OCI-M2 (cell line): Measurements from ENCODE around the gene CTAGE6.
"Not testable (repeated sequence)": the region's sequence is repeated elsewhere in the genome, so short reads cannot be mapped to it uniquely, and the experiment has no call there.

Experiments used
- DNase-seq: peaks from one replicate; lab custom pipeline; 2025; ENCODE audit not compliant: unreplicated experiment; lab: John Stamatoyannopoulos, UW

Gene CTAGE6

DNA sequence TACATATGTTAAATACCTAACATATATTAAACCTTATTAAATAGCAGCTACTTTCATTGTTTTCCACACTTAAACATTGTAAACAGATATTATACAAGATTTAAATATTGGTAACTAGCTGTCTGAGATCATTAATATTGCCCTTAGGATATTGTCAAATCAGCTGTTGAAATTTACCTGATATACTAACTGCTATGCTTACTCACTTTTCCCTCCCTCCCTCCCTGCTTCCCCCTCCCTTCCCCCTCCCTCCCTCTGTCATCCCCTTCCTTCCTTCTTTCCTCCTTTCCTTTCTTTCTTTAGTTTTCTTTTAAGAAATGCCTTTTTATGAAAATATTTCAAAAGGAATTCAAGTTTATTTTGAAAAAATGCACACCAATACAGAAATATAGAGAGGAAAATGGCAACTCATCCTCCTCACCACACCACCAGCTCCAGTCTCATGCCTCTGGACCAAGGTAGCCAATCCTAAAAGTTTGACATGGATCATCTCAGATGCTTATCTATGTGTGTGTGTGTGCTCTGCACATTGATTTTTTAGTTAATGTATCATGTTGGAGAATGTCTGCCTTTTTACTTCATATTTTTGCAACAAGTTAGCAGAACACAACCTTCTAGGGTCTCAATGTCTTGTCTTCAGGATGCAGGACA, 41.8 kb downstream of the CTAGE6 start:
- DNase-seq = not testable (repeated sequence)

GRCh38 chr7:143714581-143715454, 42.7 kb downstream of the CTAGE6 start:
- DNase-seq = not testable (repeated sequence)

GRCh38 chr7:143712381-143712780, 45.1 kb downstream of the CTAGE6 start:
- not testable (repeated sequence) for DNase-seq

DNA sequence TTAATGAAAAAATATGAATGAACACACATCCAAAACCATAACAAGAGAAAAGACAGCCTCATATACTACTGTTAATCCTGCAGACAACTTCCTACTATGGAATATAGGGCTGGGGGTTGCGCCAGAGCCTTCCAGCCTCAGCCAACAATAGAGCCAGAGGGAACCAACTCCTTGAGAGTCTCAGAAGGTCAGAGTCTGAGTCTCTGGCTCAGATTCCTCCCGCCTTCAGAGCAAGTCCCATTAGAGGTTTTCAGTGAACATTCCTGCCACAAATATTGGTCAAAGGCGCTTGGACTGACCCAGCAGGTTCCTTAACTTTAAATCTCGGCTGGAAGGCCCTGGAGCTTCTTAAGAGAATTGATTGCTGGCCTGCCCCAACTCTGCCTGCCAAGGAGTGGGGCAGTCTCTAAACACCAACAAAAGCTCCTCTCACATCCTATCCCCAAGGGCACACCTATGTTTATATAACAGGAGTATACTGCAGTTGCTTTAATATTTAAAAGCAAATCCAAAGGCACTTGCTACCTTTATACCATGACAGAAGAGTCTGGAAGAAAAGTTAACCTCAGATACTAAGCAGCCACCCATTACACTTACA, 45.7 kb downstream of the CTAGE6 start:
- not testable (repeated sequence) for DNase-seq

GRCh38 chr7:143709895-143710294, 47.6 kb downstream of the CTAGE6 start:
- DNase-seq = not testable (repeated sequence)
